Gastrocnemius medialis (tissue), 4 donors: ENCODE data around the gene TRAF2. TPM values are rescaled to one million over a fixed set of nuclear protein-coding genes. Genes with fewer than 3 reads are reported as not detected.

ENCODE experiments used
- ATAC-seq, 2 donors: fragments of 150-250 bp; one replicate each; pipeline ENCODE4 v1.9.1; 2016
- DNase-seq, 2 donors: peaks; one replicate each; pipeline ENCODE4 v3.0.0-alpha.2; 2019
- H3K27ac ChIP-seq, 4 donors: fragments of 200-600 bp; sonication (generic); 1 replicate in 1 of 4; 2 replicates in 3 of 4; pipeline ENCODE4 v1.5.1; 2016 to 2018; ENCODE audit warnings: mild to moderate bottlenecking in 2 of 4, moderate library complexity in 1 of 4
- H3K27me3 ChIP-seq, 3 donors: fragments of 200-600 bp; sonication (generic) in 2 of 3; 1 replicate in 1 of 3; 2 replicates in 2 of 3; pipeline versions ENCODE4 v1.5.1 to v1.6.0; 2016 to 2019; ENCODE audit warnings: mild to moderate bottlenecking in 1 of 3, moderate library complexity in 1 of 3
- H3K36me3 ChIP-seq, 2 donors: fragments of 200-600 bp; sonication (generic) in 1 of 2; one replicate each; pipeline ENCODE4 v1.5.1; 2017 to 2018
- H3K4me1 ChIP-seq, 2 donors: fragments of 200-600 bp; sonication (generic) in 1 of 2; one replicate each; pipeline ENCODE4 v1.5.1; 2016 to 2017; ENCODE audit warnings: mild to moderate bottlenecking in 2 of 2
- H3K4me3 ChIP-seq, 4 donors: fragments of 200-600 bp; sonication (generic) in 3 of 4; 1 replicate in 1 of 4; 2 replicates in 3 of 4; pipeline ENCODE4 v1.5.1; 2016 to 2019; ENCODE audit warnings: mild to moderate bottlenecking in 2 of 4
- H3K9me3 ChIP-seq, 3 donors: fragments of 200-600 bp; sonication (generic) in 2 of 3; 1 replicate in 1 of 3; 2 replicates in 2 of 3; pipeline ENCODE4 v1.5.1; 2016 to 2019
- CTCF ChIP-seq, 5 experiments: fragments of 450-650 bp in 3 of 5; fragments of 200-600 bp in 2 of 5; sonication (generic) in 2 of 5; IDR thresholded peaks in 4 of 5; conservative IDR thresholded peaks in 1 of 5; 1 replicate in 4 of 5; 2 replicates in 1 of 5; pipeline ENCODE4 v1.5.1; 2016 to 2019; ENCODE audit warnings: antibody characterized with exemption in 5 of 5, mild to moderate bottlenecking in 3 of 5, moderate library complexity in 3 of 5
- POLR2A ChIP-seq, 2 donors: fragments of 450-650 bp; IDR thresholded peaks; one replicate each; pipeline ENCODE4 v1.6.1; 2017; ENCODE audit warnings: antibody characterized with exemption in 2 of 2, mild to moderate bottlenecking in 2 of 2, moderate library complexity in 2 of 2
- in situ Hi-C, 4 donors: fragments of 200-750 bp; cut with MboI; loops; one replicate each; pipeline versions ENCODE4 v1.15.0 to v1.8.0; 2017; ENCODE audit warnings: low sequenced_read_pairs in 4 of 4
- intact Hi-C: fragments of 100-400 bp; cut with DNase I; formaldehyde crosslinking; loops from one replicate; pipeline ENCODE4 v1.15.1; 2023; ENCODE audit warnings: low total_unique reads
- total RNA-seq, 4 donors: library from RNA; depleted of rRNA; stranded (reverse); fragments of >200 nt; gene quantifications; one replicate each; pipeline versions ENCODE4 v1.1.0 to v1.2.3, GENCODE V29; 2016

The TRAF2 gene
- total RNA-seq, 4 donors from 2014 or later = 3.5 to 6.6 (median 4.8) TPM

GRCh38 chr9:136906266-136906665 lies 19.9 kb downstream of the TRAF2 start:
- DNase-seq (no peak), ATAC-seq (no peak)
- H3K27ac ChIP-seq = no peak overlapping the region
- H3K4me1 ChIP-seq = peaks cover 20 to 28% of the 10 kb centered on the region in 2 donors
- no peaks in the 10 kb centered on the region for H3K27me3 ChIP-seq
- H3K36me3 ChIP-seq = peaks cover 0 to 29% of the 10 kb centered on the region in 2 donors
- intact Hi-C loops (no loop called here), in situ Hi-C loops (no loop called here)
- no peak overlapping the region for H3K4me3 ChIP-seq
- no peak for TF ChIP-seq POLR2A (IDR thresholded peaks at IDR 0.05)
- TF ChIP-seq CTCF (IDR thresholded peaks at IDR 0.05 in 4 of 5, conservative IDR thresholded peaks at IDR 0.05 in 1 of 5) = no peak
- no peaks in the 10 kb centered on the region for H3K9me3 ChIP-seq

GRCh38 chr9:136907011-136907914 lies 20.9 kb downstream of the TRAF2 start:
- intact Hi-C loops = no loop called here
- ATAC-seq (no peak), DNase-seq (no peak)
- H3K27ac ChIP-seq = no peak overlapping the region
- in situ Hi-C loops = no loop called here
- TF ChIP-seq CTCF (IDR thresholded peaks at IDR 0.05 in 4 of 5, conservative IDR thresholded peaks at IDR 0.05 in 1 of 5) = no peak
- peaks cover 10 to 18% of the 10 kb centered on the region in 2 donors for H3K4me1 ChIP-seq
- no peaks in the 10 kb centered on the region for H3K27me3 ChIP-seq
- H3K9me3 ChIP-seq = no peaks in the 10 kb centered on the region
- H3K4me3 ChIP-seq = no peak overlapping the region
- peaks cover 0 to 31% of the 10 kb centered on the region in 2 donors for H3K36me3 ChIP-seq

GRCh38 chr9:136910197-136910900 lies 24.0 kb downstream of the TRAF2 start:
- no peaks in the 10 kb centered on the region for H3K27me3 ChIP-seq
- in situ Hi-C loops (no loop called here), intact Hi-C loops (no loop called here)
- no peak for TF ChIP-seq POLR2A (IDR thresholded peaks at IDR 0.05)
- TF ChIP-seq CTCF (IDR thresholded peaks at IDR 0.05 in 4 of 5, conservative IDR thresholded peaks at IDR 0.05 in 1 of 5) = no peak
- H3K4me3 ChIP-seq = no peak overlapping the region
- DNase-seq = no peak
- H3K27ac ChIP-seq = no peak overlapping the region
- ATAC-seq = no peak
- H3K4me1 ChIP-seq = no peaks in the 10 kb centered on the region
- peaks cover 0 to 35% of the 10 kb centered on the region in 2 donors for H3K36me3 ChIP-seq
- no peaks in the 10 kb centered on the region for H3K9me3 ChIP-seq

GRCh38 chr9:136910901-136911245 lies 24.6 kb downstream of the TRAF2 start:
- TF ChIP-seq CTCF (IDR thresholded peaks at IDR 0.05 in 4 of 5, conservative IDR thresholded peaks at IDR 0.05 in 1 of 5) (no peak), POLR2A (IDR thresholded peaks at IDR 0.05) (no peak)
- Histone ChIP-seq H3K36me3 (peaks cover 0 to 37% of the 10 kb centered on the region in 2 donors), H3K9me3 (no peaks in the 10 kb centered on the region), H3K27me3 (no peaks in the 10 kb centered on the region), H3K27ac (no peak overlapping the region), H3K4me3 (no peak overlapping the region), H3K4me1 (no peaks in the 10 kb centered on the region)
- DNase-seq (no peak), ATAC-seq (no peak)
- in situ Hi-C loops = no loop called here
- intact Hi-C loops = no loop called here
